NCI-H1436 (cell line): ENCODE data around the gene NCF4.

ENCODE experiments used
- DNase-seq: peaks from one replicate; lab custom pipeline; 2025; lab: John Stamatoyannopoulos, UW

Gene NCF4

DNA sequence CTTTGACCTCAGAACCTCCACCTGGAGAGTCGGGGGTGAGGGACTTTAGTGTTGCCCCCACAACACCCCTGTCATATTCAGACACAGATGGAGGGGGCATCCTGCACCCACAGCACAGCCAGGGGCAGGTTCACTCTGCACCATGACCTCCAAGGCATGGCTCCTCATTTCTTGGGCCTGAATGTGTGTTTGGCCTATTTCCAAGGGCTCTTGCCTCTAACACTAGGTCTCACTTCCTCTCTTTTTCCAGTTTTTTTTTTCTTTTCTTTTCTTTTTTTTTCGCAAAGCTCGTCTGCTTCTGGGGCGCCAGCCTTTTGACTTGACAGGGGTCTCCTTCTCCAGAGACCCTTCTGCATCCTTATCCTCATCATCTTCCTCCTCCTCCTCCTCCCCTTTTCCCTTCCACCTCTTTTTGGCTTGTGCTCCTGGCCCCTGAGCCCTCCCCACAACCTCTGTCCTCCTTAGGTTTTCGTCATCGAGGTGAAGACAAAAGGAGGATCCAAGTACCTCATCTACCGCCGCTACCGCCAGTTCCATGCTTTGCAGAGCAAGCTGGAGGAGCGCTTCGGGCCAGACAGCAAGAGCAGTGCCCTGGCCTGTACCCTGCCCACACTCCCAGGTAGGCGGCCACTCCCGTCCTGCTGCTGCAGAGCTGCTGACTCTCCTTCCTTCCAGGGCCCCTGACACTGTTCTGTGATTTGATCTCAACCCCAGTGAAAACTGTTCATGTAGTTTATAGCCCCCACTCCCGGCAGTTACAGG, 3.8 kb downstream of the NCF4 start:
- no peak for DNase-seq

DNA sequence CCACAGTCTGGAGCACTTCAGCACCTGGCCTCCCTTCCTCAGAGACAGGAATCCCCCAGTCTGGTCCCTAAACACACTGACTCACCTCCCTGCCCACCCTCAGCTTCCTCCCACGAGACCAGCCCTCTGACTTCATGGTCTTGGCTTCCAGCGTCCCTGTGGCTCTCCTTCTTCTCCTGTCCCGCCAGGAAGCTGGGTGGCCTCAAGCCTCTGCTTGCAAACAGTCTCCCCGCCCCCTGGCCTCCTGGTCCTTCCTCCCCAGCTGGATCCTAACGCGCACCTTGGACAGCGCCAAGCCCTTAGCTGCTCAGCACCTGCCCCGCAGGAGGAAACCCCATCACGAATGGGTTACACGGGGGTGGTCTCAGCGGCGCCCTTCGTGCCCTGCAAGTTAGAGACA, 4.5 kb downstream of the NCF4 start:
- no peak for DNase-seq

DNA sequence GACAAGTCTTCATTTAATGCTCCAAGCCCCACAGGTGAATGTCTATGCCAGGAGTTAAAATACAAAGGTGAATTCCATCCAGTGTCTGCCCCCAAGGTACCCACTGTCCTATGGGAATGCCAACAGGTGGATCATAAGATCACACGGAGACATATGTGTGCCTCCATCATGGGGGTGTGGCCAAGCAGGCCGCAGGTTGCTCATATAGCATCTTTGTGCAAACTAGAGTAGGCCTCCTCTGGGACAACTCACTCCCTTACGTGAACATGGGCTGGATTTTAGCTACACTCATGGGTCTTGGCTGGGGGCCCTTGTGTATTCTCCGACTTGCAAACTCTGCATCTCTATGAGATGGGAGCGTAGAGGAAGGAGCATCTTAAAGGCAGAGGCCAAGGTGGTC, 6.9 kb downstream of the NCF4 start:
- DNase-seq: no peak

DNA sequence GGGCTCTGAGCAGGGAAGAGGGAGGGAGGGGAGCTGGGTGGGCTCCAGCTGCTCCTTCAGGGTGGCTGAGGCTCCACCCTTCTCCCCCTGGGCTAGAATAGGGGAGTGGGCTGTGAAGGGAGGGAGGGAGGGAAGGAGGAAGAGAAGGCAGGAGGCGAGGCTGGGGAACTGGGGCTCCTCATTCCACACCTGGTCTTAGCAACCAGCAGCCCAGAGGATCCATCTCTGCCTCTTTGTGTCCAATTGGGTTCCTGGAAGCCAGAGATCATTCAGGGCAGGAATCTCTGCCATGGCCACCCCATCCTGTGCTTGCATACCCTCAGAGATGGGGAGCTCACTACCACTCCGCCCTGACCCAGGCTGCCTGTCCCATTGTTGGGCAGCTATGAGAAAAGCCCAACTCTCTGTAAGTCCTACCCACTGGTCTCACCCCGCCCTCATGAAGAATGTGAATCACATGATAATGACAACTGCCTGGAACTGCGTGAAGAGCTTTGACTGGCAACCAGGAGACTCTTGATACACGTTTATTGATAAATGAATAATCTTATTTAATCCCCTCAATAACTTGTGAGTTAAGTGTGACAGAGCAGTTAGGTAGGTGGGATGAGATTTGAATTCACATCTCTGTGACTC, 7.9 kb downstream of the NCF4 start:
- DNase-seq: no peak

DNA sequence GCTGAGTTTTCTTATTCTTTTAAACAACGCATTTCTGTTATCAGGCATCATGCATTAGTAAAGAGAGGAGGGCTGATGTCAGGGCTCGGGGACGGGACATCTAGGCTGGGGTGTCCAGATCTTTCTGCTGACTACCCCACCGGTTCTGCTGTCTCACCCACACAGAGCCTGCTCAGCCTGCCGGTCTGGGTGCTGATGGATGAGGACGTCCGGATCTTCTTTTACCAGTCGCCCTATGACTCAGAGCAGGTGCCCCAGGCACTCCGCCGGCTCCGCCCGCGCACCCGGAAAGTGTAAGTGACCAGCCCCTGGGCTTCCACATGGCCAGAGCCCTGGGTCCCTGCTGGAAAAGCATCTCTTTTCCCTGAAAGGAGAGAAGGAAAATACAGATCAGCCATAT, 9.4 kb downstream of the NCF4 start:
- DNase-seq: no peak

DNA sequence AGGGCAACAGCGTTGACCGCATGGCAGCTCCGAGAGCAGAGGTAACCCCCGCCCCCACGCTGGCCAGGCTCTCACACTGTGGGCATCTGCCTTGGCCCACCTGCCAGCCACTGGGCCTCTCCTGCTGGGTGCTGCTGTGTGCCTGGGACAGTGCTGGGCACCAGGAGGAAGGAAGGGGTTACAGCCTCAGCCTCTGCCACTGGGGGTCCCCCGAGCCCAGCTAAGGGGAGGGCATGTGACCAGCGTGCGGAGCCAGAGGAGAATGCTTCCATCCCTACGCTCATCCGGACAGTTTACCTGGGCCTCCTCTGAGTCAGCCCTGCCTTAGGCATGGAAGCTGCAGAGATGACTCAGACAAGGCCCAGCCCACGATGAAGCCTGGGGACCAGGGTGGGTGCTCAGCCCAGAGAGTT, 10.9 kb downstream of the NCF4 start:
- no peak for DNase-seq

DNA sequence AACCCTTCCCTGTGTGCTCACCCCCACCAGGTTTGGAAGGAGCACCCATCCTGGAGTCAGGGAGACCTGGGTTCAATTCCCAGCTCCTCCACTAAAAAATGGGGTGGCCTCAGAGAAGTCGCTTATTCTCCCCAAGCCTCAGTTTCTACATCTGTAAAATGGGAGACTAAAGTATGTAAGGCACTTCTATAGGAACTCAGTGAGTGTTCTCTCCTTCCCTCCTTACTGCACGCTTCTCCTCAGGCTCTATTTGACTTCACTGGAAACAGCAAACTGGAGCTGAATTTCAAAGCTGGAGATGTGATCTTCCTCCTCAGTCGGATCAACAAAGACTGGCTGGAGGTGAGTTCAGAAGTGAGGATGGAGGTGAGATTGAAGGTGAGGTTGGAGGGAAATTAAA, 11.3 kb downstream of the NCF4 start:
- no peak for DNase-seq

DNA sequence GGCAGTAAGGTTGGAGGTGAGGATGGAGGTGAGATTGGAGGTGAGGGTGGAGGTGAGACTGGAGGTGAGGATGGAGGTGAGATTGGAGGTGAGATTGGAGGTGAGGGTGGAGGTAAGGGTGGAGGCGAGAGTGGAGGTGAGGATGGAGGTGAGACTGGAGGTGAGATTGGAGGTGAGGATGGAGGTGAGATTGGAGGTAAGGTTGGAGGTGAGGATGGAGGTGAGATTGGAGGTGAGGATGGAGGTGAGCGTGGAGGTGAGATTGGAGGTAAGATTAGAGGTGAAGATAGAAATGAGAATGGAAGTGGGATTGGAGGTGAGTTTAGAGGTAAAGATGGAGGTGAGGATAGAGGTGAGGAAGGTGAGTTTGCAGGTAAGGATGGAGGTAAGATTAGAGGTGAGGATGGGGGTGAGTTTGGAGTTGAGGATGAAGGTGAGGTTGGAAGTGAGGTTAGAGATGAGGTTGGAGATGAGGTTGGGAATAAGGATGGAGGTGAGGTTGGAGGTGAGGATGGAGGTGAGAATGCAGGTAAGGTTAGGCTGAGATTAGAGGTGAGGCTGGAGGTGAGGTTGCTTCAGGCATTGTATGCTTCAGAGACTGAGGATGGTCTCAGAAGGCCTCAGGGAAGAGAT, 12.2 kb downstream of the NCF4 start:
- no peak for DNase-seq

DNA sequence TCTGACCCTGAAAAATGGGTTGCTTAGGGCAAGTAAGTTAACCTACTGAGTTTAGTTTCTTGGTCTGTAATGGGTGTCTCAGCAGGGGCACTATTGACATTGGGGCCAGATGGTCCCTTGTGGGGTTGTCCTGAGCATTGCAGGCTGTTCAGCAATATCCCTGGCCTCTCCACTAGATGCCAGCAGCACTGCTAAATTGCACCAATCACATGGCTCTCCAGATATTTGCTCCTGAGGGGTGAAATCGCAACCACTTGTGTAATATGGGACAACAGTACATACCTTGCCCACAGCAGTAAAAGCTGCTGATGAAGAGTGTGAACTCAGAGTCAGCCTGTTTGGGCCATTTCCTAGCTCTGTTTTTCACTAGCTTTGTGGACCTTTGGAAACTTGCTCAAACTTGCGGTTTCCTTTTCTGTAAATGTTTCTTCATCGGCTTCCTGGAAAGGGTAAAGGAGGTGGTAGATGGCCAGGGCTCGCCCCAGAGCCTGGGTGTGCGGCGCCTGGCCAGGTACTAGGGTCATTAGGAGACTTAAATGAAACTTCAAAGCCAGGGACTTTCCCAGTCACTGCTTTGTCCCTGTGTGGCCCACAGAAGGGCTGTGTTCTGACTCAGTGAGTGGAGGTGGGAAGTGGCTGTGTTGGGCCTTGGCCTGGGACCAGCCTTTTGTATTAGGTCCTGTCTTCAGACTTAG, 13.0 kb downstream of the NCF4 start:
- peak; percentile 11 for DNase-seq

DNA sequence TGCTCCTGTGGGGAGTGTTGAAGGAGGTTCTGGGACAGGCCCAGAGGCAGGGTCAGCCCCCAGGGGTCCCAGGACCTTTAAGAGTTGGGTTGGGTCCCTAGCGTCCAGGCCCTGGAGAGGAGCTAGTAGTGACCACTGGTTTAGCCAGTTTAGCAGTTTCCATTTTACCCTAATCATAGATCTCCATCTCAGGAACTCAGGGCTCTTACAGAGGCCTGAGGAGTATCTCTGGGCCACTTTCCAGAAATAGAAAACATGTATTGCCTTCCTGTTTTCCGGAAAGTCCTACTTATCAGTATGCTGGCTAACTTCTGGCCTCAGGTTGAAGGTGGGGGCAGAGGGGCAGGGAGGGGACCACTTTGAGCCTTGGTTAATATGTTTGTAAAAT, 13.5 kb downstream of the NCF4 start:
- no peak for DNase-seq

DNA sequence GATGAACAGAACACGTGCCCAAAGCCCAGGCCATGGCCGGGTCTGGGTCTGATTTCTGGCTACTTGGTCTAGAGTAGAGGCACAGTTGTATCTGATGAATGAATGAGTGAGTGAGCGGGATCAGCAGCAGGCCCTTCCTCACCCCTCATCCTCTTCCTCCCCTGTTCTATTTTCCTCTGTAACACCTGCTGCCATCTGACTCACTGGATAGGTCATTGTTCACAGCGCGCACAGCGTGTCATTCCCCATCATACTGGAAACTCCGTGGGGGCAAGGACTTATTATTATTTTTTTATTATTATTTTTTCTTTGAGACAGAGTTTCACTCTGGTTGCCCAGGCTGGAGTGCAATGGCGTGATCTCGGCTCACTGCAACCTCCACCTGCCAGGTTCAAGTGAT, 13.9 kb downstream of the NCF4 start:
- no peak for DNase-seq

DNA sequence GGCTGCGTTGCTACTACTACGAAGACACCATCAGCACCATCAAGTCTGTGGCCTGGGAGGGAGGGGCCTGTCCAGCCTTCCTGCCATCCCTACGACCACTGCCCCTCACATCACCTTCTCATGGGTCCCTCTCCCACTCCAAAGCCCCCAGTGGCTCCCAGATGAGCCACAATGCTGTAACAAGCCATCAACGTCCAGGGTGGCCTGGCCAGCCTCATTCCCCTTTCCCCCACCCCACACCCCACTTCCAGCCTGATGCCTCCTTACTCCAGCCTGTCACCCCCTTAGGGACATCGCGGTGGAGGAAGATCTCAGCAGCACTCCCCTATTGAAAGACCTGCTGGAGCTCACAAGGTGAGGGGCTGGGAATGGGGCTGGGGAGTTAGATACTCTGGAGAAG, 14.9 kb downstream of the NCF4 start:
- no peak for DNase-seq

DNA sequence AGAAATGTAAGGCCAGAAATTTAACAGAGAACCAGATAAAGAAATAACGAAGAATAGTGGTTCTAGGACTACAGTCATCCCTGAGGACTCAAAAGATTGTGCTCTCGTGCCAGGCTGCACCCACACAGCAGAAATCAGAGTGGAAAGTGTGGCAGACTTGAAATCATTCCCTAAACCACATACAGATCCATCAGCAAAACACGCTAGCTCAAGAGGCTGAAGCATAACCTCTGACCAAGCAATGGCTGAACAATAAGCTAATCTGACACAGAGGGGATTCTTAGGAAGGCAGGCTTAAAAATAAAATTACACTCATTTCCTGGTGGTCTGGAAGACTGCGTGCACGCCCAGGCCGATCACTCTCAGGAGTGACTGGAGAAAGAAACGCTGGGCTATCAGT, 19.0 kb downstream of the NCF4 start:
- DNase-seq: no peak

DNA sequence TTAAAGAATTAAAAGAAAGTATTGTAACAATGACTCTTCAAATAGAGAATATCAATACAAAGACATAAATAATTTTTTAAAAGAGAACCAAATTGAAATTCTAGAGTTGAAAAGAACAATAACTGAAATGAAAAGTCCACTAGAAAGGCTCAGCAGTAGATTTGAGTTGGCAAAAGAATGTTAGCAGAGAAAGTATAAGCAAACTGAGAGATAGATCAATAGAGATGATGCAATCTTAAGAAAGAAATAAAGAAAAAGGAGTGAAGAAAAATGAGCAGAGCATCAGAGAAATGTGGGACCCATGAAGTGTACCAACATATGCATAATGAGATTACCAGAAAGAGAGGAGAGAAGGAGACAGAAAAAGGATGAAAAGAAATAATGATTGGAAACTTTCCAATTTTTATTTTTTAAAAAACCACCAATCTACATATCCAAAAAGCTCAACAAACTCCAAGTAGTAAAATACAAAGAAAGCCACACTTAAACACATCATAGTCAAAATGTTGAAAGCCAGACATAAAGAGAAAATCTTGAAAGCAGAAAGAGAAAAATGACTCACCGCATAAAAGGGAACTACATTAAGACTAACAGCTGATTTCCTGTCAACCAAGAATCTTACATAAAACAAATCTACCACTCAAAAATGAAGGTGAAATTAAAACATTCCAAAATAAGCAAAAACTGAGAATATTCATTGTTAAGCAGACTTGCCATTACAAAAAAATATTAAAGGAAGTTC, 20.9 kb downstream of the NCF4 start:
- no peak for DNase-seq

DNA sequence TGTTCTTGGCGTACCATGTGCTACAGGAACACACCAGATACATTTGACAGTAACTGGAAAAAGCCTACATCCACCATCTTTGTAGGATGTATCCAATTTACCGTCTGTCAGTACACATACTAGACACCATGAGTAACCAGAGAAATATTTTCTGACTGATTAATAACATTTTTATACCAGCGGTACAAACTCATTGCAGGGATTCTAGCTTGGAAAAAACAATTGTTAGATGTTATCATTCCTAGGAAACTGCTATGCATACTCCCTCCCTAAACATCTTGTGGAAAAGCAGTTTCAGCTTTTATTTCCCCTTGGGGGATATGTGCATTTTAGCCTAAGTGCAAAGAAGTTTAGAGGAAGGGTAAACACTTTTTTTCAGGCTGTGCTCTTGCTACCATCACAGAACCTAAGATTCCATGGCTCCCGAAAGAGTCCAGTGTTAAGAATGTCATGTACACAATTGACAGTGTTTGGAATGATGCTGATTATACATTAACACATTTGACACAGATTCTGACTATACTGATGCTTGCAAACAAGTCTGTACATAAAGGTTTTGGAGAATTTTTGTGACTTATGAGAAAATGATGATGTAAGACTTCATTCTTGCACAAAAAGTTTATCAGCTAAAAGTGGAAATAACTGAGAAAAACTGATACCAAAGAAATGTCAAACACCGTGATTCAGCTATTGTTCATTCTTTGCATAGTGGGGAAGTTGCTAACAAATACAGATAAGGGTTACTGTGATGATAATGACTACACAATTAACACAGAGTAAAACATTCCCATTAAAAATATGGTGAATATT, 23.7 kb downstream of the NCF4 start:
- DNase-seq: no peak

DNA sequence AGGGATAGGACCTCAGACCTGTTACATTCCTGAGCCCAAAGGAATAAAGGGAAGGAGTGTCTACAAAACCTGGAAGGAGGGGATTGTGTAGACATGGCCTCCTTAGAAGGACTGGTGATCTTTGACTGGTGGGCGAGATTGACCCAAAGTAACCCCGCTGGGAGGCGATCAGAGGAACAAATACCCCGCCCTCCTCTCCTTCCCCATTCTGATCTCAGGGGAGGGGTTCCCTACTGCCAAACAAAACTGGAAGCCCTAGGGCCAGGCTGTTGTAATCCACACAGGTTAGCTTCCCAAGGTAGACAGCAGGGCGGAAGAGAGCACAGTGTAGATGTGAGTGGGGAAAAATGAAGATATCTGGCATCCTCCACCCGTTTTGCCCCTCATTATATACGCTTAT, 24.7 kb downstream of the NCF4 start:
- no peak for DNase-seq

DNA sequence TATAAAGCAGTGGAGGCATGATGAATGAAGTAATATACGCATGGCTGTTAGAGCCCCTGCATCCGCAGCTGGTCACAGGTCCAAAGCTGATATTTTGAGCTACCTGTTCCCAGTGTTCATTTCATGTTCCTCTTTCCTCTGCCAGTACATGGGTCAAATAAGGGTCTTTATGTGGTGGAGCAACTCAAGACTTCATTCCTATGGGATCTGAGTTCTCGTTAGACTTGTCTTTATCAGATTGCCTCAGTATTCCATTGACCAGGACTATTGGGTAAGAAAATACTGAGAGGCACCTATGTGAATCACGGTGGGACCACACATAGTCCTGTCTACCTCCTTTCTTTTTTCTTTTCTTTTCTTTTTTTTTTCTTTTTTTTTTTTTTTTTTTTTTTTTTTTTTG, 25.2 kb downstream of the NCF4 start:
- no peak for DNase-seq

DNA sequence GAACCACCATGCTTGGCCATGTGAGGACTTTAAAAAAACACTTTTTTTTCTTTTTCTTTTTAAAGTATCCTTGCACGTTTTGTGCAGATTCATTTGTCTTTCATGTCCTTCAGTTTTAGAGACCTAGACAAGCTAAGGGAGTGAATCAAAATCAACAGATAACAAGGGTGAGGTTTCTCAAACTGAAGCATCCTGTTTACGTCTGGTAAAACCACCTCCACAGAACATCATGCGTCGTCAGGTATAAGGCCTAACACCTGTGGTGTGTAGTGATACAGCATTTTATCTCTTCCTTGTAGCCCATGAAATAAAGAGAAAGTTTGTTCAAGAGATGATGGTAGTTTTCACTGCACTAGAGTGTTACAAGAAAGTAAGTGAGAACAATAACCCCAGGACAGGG, 26.4 kb downstream of the NCF4 start:
- DNase-seq: no peak

DNA sequence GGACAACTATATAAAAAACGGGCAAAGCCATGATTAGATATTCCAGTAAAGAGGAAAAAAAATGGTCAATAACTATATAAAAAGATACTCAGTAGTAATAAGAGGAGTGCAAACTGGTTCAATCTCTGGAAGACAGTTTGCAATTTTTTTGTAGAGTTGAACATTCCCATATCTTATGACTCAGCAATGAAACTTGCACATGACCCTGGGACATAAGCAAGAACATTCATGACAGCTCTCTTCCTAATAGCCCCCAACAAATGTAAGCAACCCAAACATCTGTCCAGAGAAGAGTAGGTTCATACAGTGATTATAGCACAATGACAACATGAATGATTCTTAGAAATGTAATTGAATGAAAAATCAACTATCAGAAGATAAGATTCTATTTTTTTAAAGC, 30.8 kb downstream of the NCF4 start:
- DNase-seq: no peak

DNA sequence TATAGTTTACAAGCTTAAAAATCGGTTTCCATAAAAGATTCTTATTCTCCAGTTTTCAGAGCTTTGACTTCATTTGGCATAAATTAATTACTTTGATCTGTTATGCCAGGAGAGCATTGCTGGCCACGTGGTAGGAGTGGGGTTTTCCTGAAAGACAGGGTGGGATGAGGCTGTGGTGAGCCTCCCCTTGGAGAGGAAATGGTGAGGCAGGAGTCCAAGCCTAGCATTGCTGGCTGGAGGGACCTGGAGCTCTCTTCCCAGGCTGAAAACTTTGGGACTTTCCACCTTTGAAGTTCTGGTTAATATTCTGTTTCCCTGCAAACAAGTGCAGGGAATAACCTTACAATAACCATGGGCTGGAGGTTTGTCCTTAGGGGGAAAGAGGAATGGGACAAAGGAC, 31.5 kb downstream of the NCF4 start:
- no peak for DNase-seq

DNA sequence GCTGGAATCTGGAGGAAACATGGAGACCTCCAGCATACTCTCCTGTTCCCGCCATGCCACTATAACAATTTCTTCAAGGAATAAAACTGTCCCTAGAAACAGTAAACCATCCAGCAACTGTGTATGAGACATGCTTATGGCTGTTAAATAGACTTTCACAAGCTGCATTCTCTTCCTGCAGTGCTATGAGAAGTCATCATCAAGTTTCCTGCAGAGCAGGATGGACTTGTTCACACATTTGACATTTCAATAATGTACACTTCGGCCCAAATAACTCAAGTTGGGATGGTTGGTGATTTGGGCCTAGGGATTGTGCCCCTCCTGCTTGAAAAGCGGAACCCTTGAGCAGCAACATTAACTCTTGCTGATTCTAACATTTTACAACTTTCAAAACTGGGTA, 32.5 kb downstream of the NCF4 start:
- DNase-seq: no peak
